Activated CD4-positive, alpha-beta T cell treated with anti-CD3 and anti-CD28 coated beads for 1 hour (primary cell): ENCODE measurements around the gene SYS1.

ENCODE experiments used
- DNase-seq: peaks from one replicate; pipeline ENCODE4 v3.0.0-alpha.2; 2020

Gene SYS1

DNA sequence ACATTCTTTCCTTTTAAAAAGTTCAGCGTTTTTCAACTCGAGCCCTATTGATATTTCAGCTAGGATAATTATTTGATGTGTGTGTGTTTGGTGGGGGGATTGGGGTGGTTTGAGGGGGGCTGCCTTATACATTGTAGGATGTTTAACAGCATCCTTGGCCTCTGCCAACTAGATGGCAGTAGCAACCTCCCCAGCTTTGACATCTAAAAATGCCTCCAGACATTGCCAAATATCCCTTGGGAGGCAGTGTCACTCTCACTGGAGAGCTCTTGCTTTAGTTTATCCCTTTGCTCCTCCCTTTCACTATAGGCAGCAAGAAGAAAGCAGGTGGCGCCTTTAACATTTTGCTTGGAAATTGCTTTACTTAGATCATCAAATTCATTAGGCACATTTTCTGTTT is 29.8 kb downstream of the SYS1 start:
- DNase-seq, result no peak

- DNase-seq, result no peak
Observed at GRCh38 chr20:45394221-45395113, 31.5 kb downstream of the SYS1 start.

GRCh38 chr20:45395114-45395415 is 32.1 kb downstream of the SYS1 start:
- DNase-seq, result no peak

- no peak for DNase-seq
Observed at GRCh38 chr20:45399018-45399417, 36.1 kb downstream of the SYS1 start.

DNA sequence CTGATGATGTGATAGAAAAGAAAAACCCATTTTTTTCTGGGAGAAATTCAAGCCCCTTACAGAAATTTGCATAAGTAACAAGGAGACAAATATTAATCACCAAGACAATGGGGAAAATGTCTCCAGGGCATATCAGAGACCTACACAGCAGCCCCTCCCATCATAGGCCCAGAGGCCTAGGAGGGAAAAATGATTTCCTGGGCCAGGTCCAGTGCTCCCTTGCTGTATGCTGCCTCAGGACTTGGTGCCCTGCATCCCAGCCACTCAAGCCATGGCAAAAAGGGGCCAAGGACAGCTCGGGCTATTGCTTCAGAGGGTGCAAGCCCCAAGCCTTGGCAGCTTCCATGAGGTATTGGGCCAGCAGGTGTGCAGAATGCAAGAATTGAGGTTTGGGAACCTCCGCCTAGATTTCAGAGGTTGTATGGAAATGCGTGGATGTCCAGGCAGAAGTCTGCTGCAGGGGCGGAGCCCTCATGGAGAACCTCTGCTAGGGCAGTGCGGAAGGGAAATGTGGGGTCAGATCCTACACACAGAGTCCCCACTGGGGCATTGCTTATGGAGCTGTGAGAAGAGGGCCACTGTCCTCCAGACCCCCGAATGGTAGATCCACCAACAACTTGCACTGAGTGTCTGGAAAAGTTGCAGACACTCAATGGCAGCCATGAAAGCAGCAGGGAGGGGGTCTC is 37.5 kb downstream of the SYS1 start:
- DNase-seq, result no peak

DNA sequence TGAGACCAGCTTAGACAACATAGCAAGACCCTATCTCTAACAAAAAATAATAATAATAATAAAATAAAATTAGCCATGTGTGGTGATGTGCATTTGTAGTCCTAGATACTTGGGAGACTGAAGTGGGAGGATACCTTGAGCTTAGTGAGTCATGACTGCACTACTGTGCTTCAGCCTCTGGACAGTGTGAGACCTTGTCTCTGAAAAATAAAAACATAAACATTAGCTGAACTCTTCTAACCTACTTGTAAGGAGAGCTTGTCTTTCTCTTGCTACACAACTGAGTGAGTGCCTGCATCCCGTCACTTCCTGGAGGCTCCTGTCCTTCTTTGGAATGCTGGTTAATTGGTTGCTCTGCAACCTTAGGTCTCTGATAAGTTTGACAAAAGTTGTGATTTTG is 40.0 kb downstream of the SYS1 start:
- no peak for DNase-seq

GRCh38 chr20:45404438-45404837 is 41.5 kb downstream of the SYS1 start:
- DNase-seq, result no peak

GRCh38 chr20:45405571-45406259 is 42.8 kb downstream of the SYS1 start:
- DNase-seq, result no peak

DNA sequence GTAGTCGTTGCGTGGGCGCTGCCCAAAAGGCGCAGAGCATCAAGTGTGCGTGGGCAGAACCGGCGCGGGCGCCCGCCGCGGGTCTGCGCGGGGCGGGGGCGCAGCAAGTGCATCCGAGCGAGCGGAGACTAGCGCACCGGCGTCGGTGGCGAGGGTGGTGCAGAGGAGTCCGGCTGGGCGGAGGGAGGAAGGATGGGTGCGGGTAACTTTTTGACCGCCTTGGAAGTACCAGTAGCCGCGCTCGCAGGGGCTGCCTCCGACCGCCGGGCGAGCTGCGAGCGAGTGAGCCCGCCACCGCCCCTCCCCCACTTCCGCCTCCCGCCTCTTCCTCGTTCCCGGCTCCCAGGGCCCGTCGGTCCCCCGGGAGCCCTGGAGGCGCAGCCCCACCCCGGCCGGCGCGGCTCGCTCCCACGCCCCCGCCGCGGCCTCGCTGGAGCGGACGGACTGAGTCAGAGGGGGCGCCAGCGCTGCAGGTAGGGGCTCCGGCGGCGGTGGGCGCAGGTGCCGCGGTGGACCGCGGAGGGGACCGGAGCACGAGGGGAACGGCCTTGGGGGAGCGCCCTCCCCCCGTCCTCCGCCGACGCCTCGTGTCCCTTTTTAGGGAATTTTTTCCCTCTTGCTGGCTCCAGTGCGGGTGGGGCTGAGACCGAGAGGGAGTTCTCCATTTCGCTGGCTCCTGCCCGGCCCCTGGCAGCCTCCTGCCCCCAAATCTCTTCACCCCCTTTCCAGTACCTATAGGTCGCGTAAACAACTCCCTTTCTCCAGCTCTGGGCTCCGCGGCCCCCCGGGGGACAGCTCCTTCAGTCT is 43.5 kb downstream of the SYS1 start:
- DNase-seq, result peak; percentile 34

DNA sequence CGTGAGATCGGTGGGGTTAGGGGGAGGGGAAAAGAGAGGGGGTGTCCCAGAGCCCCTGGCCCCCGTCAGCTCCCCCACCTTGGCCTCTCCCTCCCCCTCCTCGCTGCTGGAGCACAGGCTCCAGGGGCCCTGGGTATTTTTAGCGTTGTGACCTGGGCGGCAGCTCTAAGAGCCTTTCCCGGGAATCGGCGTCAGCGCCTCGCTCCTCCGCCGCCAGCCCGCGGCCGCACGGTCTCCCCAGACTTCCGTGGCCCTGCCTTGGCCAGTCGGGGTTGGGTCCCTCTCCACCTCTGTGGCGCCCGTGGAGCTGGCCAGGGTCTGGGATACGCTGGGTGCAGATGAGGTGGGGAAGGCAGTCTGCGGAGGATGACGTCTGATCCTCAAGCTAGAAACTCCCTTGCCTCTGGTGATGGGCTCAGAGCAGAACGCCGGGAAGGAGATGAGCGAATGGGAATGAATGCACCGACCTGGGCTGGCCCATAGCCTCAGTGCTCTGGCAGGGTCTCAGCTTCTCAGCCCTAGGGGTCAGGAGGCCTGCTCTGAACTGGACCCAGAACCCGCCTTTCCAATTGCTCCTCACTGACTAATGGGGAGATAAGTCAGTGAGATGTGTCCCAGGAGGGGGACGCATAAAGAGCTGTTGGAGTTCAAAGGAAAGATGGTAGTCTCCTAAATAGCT is 44.2 kb downstream of the SYS1 start:
- DNase-seq, result no peak

DNA sequence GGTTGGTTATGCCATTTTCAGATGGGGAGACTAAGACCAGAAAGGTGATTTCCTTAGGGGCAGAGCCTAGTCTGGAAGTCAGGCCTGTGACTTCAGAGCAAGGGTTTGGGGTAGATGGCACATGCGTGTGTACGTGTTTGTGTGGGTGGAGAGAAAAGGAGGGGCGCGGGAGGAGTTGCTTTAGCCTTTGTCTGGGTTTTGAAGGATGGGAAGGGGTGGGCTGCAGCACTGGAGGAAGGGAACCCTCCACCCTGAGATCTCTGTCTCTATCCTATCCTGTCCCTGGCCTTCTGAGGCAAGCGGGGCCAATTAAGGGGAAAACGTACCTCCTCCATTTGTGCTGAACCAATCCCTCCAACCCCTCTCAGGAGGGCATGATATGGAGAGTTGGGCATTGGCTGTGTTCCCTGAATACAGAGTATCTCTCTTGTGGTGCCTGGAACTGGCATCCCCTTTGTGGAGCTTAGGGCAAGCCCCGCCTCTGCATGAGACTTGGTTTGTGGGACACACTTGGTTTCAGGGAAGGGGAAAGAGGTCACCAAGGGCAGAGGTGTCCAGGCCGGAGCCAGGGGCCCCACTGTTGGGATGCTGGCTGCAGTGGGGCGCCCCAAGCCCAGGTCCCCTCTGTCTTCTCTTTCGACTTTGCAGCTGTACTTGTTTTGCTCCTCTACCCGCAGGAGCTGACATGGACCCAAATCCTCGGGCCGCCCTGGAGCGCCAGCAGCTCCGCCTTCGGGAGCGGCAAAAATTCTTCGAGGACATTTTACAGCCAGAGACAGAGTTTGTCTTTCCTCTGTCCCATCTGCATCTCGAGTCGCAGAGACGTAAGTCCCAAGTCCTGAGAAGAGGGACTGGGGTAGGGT is 45.1 kb downstream of the SYS1 start, which contains the start of gene DBNDD2:
Gene DBNDD2, plus strand, starts transcription at position 507 of the 863 bp plus-strand sequence. Its CDS starts 179 bp downstream, at position 686.
- no peak for DNase-seq

GRCh38 chr20:45408646-45409213 is 45.8 kb downstream of the SYS1 start:
- no peak for DNase-seq

DNA sequence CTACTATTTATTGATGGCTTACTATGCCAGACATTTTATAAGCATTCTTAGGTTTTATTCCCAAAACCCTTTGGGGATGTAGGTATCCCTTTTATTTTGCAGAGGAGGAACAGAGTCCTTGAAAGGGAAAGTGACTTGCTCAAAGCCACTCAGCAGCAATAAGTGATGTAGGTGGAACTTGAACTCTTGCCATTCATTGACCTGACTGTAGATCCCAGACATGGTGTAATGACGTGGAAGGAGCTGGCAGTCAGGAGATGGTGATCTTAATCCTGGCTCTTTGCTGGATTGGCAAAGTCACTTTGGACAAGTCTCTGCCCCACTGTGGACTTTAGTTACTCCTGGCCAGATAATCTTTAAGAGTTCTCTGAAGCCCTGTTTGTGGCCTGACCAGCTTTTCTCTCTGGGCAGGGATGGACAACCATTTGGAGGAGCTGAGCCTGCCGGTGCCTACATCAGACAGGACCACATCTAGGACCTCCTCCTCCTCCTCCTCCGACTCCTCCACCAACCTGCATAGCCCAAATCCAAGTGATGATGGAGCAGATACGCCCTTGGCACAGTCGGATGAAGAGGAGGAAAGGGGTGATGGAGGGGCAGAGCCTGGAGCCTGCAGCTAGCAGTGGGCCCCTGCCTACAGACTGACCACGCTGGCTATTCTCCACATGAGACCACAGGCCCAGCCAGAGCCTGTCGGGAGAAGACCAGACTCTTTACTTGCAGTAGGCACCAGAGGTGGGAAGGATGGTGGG is 46.7 kb downstream of the SYS1 start:
- DNase-seq, result no peak

- DNase-seq, result no peak
Observed at GRCh38 chr20:45410887-45411286, 47.9 kb downstream of the SYS1 start.

GRCh38 chr20:45412653-45413052 is 49.7 kb downstream of the SYS1 start:
- no peak for DNase-seq

DNA sequence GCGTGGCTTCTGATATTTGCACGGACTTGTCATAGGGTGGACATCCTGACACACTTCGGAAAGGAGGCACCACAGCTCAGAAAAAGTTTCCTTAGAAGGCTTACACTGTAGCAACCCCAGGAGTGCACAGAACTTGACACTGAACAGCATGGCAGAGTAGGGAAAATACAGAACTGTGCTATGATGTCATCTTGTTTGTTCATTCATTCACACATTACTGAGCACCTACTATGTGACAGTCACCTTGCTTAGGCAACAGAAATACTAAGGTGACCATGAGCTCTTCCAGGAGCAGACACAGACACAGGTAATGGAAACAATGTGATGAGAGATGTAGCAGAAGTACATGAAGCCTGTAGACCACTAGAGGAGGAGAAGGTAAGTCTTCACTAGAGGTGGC is 50.5 kb downstream of the SYS1 start:
- no peak for DNase-seq

DNA sequence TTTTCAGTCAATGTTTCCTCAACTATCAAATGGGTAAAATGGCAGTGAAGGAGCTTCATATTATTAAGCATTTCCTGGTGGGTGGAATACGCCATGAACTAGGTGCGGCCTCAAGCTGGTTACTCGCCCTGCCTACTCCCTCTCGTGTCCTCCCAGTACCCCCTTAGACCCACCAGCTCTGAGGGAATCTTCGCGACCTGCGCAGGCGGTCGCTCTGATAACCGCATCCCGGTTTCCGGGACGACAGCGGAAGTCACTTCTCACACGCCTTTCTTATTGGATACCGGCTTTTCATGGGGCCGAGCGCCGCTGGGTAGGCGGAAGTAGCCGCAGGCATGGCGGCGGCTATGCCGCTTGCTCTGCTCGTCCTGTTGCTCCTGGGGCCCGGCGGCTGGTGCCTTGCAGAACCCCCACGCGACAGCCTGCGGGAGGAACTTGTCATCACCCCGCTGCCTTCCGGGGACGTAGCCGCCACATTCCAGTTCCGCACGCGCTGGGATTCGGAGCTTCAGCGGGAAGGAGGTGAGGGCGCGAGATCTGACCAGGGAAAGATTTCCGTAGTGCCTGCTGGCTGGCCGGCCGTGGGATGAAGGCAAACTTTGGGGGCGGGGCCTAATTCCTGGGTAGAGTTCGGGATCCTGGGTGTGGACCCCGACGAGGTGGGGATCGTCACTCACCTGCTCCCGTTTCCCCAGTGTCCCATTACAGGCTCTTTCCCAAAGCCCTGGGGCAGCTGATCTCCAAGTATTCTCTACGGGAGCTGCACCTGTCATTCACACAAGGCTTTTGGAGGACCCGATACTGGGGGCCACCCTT is 53.1 kb downstream of the SYS1 start, which contains the start of gene PIGT:
Gene PIGT, plus strand, starts transcription at position 320 of the 816 bp plus-strand sequence. Its CDS starts 16 bp downstream, at position 336.
- DNase-seq, result peak; percentile 80

DNA sequence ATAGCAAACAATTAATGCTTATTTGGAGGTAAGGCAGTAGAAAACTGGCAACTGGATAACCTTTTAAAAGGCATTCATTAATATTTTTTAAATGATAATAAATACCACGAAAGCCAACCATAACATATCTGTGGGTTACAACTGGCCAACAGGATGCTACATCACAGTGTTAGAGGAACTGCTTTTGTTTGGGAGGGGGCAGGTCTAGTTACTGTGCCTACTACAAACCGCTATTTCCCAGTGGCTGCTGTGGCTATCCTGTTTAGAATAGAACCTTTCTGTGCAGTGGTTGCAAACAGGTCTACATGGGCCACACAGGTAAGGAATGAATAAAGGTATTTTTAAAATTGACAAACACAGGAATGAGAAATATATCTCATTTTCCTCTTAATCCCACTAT is 54.0 kb downstream of the SYS1 start:
- DNase-seq, result no peak
